ENCODE measurements around the gene PROM2.
"Not testable (repeated sequence)": the region's sequence is repeated elsewhere in the genome, so short reads cannot be mapped to it uniquely, and the experiment has no call there.

PROM2 gene

DNA sequence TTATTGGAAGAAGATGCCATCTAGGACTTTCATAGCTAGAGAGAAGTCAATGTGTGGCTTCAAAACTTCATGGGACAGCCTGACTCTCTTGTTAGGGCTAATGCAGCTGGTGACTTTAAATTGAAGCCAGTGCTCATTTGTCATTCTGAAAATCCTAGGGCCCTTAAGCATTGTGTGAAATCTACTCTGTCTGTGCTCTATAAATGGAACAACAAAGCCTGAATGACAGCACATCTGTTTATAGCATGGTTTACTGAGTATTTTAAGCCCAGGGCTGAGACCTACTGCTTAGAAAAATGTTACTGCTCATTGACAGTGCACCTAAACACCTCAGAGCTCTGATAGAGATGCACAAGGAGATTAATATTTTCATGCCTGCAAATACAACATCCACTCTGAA, 36.1 kb upstream of the PROM2 start:
- TF ChIP-seq, protein P1, sequence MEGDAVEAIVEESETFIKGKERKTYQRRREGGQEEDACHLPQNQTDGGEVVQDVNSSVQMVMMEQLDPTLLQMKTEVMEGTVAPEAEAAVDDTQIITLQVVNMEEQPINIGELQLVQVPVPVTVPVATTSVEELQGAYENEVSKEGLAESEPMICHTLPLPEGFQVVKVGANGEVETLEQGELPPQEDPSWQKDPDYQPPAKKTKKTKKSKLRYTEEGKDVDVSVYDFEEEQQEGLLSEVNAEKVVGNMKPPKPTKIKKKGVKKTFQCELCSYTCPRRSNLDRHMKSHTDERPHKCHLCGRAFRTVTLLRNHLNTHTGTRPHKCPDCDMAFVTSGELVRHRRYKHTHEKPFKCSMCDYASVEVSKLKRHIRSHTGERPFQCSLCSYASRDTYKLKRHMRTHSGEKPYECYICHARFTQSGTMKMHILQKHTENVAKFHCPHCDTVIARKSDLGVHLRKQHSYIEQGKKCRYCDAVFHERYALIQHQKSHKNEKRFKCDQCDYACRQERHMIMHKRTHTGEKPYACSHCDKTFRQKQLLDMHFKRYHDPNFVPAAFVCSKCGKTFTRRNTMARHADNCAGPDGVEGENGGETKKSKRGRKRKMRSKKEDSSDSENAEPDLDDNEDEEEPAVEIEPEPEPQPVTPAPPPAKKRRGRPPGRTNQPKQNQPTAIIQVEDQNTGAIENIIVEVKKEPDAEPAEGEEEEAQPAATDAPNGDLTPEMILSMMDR (IDR thresholded peaks at IDR 0.05), result no peak
- H3K27ac ChIP-seq, result no peak overlapping the region

DNA sequence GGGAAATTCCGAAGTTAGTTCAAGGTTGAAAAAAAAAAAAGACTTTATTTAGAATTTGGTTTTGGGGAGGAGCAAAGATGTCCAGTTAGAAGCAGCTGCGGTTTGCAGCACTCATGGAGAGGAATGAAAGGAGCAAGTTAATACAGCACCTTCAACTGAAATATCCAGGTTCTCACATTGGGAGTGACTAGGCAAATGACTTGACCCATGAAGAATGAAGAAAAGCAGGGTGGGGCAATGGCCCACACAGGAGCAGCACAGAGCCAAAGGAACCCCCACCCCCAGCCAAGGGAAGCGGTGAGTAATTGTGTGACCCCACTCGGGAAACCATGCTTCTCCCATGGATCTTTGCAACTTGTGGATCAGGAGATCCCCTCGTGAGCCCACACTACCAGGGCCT, 34.2 kb upstream of the PROM2 start:
- TF ChIP-seq, protein P1 (IDR thresholded peaks at IDR 0.05), result no peak
- no peak for TF ChIP-seq ZFX (IDR thresholded peaks at IDR 0.05; ENCODE audit: borderline replicate concordance)
- no peak overlapping the region for H3K27ac ChIP-seq

DNA sequence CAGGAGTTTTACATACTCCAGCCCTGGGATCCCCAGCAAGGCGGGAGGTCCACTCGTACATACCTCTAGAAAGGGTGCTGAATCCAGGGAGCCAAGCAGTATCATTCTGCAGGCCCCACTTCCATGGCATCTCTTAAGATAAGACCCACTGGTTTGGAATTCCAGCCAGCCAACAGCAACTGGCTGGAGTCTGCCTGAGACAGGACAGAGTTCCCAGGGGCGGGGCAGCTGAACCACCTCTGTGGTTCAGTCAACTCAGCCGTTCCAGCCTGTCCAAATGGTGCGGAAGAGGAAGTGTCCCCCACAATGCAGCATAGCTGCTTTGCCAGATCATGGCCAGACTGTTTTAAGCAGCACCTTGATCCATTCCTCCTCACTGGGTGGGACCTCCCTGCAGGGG, 33.7 kb upstream of the PROM2 start:
- H3K27ac ChIP-seq, result no peak overlapping the region
- TF ChIP-seq ZFX (IDR thresholded peaks at IDR 0.05; ENCODE audit: borderline replicate concordance), result no peak
- TF ChIP-seq, protein P1 (IDR thresholded peaks at IDR 0.05), result no peak

DNA sequence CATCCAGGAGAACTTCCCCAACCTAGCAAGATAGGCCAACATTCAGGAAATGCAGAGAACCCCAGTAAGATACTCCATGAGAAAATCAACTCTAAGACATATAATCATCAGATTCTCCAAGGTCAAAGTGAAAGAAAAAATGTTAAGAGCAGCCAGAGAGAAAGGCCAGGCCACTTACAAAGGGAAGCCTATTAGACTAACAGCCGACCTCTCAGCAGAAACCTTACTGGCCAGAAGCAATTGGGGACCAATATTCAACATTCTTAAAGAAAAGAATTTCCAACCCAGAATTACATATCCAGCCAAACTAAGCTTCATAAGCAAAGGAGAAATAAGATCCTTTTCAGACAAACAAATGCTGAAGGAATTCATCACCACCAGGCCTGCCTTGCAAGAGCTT, 32.2 kb upstream of the PROM2 start:
- H3K27ac ChIP-seq, result not testable (repeated sequence)

DNA sequence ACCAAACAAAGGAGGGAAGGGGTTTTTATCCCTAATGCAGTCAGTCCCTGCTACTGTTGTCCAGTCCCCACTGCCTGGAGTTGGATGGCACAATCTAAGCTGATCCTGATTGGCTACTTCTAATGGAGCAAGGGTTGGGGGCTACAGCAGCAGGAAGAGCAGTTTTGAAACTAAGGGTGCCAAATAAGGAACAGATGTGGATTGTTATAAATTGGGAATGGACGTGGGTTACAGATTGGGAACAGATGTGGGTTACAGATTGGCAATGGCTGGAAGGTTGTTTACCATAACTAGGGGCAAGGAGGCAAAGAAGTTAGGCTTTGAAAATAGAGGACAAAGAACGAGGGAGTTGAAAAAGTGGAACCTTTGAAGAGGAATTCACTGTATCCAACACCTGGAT, 16.0 kb upstream of the PROM2 start:
- no peak overlapping the region for H3K27ac ChIP-seq
- TF ChIP-seq, protein P1 (IDR thresholded peaks at IDR 0.05), result no peak
- no peak for TF ChIP-seq ZFX (IDR thresholded peaks at IDR 0.05; ENCODE audit: borderline replicate concordance)

DNA sequence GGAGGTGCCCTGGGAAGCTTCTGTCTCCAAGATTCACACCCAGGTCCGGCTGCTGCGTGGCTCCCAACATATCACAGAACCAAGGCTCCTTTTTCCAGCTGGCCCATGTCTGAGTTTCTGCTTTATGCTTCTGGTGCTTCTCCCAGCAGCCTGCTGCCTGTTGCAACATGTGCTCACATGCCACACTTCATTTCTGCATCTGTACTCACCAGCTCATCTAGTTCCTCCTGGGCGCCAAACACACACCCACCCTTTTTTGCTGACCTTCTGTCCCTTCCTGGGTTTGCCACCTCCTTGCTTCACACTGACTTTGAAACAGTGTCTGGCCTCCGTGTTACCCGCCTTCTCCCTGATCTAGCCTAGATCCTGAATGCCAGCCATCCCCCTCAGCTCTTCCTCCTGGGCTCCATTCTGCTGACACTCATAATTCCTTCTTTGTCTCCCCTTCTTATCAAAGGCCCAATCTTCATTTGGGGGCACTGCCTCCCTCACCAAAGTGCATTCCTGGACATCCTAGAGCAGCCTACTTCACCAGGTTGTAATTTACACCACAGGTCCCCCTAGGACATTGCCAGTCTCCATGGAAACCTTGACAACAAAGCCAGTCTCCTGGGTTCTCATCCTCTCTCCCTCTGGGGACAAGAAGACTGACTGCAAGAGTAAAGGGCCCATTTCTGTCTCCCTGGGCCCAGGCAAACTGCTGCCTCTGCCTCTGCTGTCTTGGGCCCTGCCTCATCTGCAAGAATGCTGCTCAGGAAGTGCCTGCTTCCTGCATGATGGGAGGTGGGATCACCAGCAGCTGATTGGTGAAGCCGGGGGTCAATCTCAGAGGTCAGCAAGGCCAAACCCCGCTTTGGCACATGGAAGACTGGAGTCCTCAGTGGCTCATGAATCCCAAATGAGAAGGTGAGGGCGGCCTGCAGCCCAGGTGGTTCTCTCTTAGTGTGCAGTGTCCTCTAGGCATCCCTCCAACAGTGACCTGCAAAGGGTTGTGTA, 13.9 kb upstream of the PROM2 start:
- no peak overlapping the region for H3K27ac ChIP-seq
- no peak for TF ChIP-seq ZFX (IDR thresholded peaks at IDR 0.05; ENCODE audit: borderline replicate concordance)
- TF ChIP-seq, protein P1 (IDR thresholded peaks at IDR 0.05), result no peak

DNA sequence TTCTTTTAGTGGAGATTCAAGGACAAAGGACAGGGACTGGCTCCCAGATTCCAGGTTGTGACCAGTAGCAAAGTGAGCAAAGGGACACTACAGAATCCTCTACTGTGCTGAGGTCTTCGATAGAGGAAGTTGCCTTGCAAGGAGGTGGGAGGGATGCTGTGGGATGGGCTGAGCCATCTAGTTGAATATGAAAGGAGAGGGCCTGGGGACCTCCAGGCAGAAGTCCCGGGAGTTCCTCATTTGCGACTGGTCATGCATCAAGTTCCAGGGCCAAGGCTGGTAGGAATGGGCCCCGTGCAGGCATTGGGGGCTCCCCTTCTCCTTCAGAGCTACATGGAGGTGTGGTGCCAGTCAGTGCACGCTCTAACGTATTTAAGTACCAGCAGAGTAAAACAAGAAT, 12.6 kb upstream of the PROM2 start:
- H3K27ac ChIP-seq, result no peak overlapping the region
- TF ChIP-seq ZFX (IDR thresholded peaks at IDR 0.05; ENCODE audit: borderline replicate concordance), result no peak
- TF ChIP-seq, protein P1 (IDR thresholded peaks at IDR 0.05), result no peak

Data from 22Rv1 (cell line).